HepG2 (cell line): ENCODE data around the gene ANKS3. TPM values are rescaled to one million over a fixed set of nuclear protein-coding genes. Genes with fewer than 3 reads are reported as not detected.

Source experiments
- BCL6 ChIP-seq: IDR thresholded peaks from 2 replicates; pipeline ENCODE4 v1.6.1; 2016; ENCODE audit warnings: missing genetic modification reagents, missing compliant biosample characterization
- BRCA1 ChIP-seq: sonication (generic); formaldehyde crosslinking; IDR thresholded peaks from 2 replicates; pipeline ENCODE4 v1.4.0; 2020; ENCODE audit warnings: missing genetic modification reagents
- HOXA3 ChIP-seq: sonication (generic); formaldehyde crosslinking; IDR thresholded peaks from 2 replicates; pipeline ENCODE4 v1.5.0; 2020; ENCODE audit warnings: missing genetic modification reagents
- NFYC ChIP-seq: IDR thresholded peaks from 2 replicates; pipeline ENCODE4 v1.6.1; 2016; ENCODE audit warnings: missing genetic modification reagents, missing compliant biosample characterization
- NR2F1 ChIP-seq, 2 experiments: fragments of 450-650 bp in 1 of 2; formaldehyde crosslinking in 1 of 2; IDR thresholded peaks; 2 replicates each; pipeline versions ENCODE4 v1.5.0 to v1.6.1; 2016 to 2020; ENCODE audit warnings: mild to moderate bottlenecking in 1 of 2, missing compliant biosample characterization in 1 of 2, missing genetic modification reagents in 1 of 2, moderate library complexity in 1 of 2
- SALL1 ChIP-seq: sonication (generic); formaldehyde crosslinking; IDR thresholded peaks from 2 replicates; pipeline ENCODE4 v1.8.0; 2022; ENCODE audit warnings: mild to moderate bottlenecking, missing genetic modification reagents
- SPEN ChIP-seq: sonication (generic); formaldehyde crosslinking; IDR thresholded peaks from 2 replicates; pipeline ENCODE4 v1.5.1; 2020; ENCODE audit warnings: low read depth, mild to moderate bottlenecking, missing genetic modification reagents
- YEATS4 ChIP-seq: sonication (generic); formaldehyde crosslinking; IDR thresholded peaks from 2 replicates; pipeline ENCODE4 v1.4.0; 2020; ENCODE audit warnings: missing genetic modification reagents, borderline replicate concordance
- ZBTB21 ChIP-seq: sonication (generic); formaldehyde crosslinking; IDR thresholded peaks from 2 replicates; pipeline ENCODE4 v1.4.0; 2020; ENCODE audit warnings: missing genetic modification reagents
- ZBTB38 ChIP-seq: sonication (generic); formaldehyde crosslinking; IDR thresholded peaks from 2 replicates; pipeline ENCODE4 v1.5.1; 2020; ENCODE audit warnings: mild to moderate bottlenecking, missing genetic modification reagents
- ZNF720 ChIP-seq: sonication (generic); formaldehyde crosslinking; IDR thresholded peaks from 2 replicates; pipeline ENCODE4 v1.4.0; 2020; ENCODE audit warnings: missing genetic modification reagents
- polyA plus RNA-seq, 8 experiments: library from polyadenylated mRNA; depleted of rRNA in 3 of 8; stranded (reverse) in 7 of 8; unstranded in 1 of 8; fragments of >200 nt; fragmentation: Illumina TruSeq in 4 of 8; extraction: Trizol in 4 of 8; gene quantifications; 2 replicates each; pipeline versions ENCODE4 v1.2.1 to v1.2.3, GENCODE V29; 2011 to 2016; ENCODE audit warnings: low read depth in 4 of 8, missing spikeins in 1 of 8, mixed read lengths in 1 of 8; ENCODE audit not compliant: insufficient read depth in 1 of 8
- total RNA-seq, 5 experiments: library from RNA; depleted of rRNA; stranded (reverse); fragments of >200 nt; fragmentation: Illumina TruSeq; extraction: Trizol; gene quantifications; 2 replicates each; pipeline ENCODE4 v1.2.3, GENCODE V29; 2016; ENCODE audit warnings: low read depth in 1 of 5
- TF ChIP-seq, protein P1 (sequence below): sonication (generic); formaldehyde crosslinking; IDR thresholded peaks from 2 replicates; pipeline ENCODE4 v1.5.0; 2020; ENCODE audit warnings: mild to moderate bottlenecking, missing genetic modification reagents, borderline replicate concordance
- TF ChIP-seq, protein P2 (sequence below): sonication (generic); formaldehyde crosslinking; IDR thresholded peaks from 2 replicates; pipeline ENCODE4 v1.5.1; 2020; ENCODE audit warnings: mild to moderate bottlenecking, missing genetic modification reagents, moderate library complexity
- TF ChIP-seq, protein P3 (sequence below): IDR thresholded peaks from 2 replicates; pipeline ENCODE4 v1.6.1; 2012; ENCODE audit warnings: inconsistent platforms
- TF ChIP-seq, protein P4 (sequence below): sonication (generic); formaldehyde crosslinking; conservative IDR thresholded peaks from 2 replicates; pipeline ENCODE4 v1.4.0; 2020; ENCODE audit warnings: mild to moderate bottlenecking, missing genetic modification reagents, moderate library complexity
- TF ChIP-seq, protein P5 (sequence below): sonication (generic); formaldehyde crosslinking; IDR thresholded peaks from 2 replicates; pipeline ENCODE4 v1.9.0; 2021; ENCODE audit warnings: missing genetic modification reagents, mild to moderate bottlenecking, borderline replicate concordance

Gene ANKS3
- total and polyA plus RNA-seq, 2 of the 13 experiments (the other 11 are each of a cell fraction or from before 2014, with no cell fraction given) = 11.4 to 15.9 TPM

DNA sequence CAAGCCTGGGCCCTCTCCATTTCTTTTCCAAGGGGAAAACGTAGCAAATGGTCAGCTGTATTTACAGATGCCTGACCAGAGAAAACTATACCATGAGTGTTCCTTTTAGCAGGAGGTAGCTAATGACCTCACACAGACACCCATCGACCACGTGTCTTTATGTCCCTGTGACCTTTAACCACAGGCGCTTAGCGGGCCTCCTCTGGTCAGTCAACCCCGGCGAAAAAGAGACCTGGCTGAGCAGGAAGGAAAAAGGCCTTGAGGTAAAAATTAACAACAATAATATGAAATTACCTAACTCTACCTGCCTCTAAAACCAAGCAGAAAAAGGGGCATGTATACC is 31.6 kb downstream of the ANKS3 start (continued):
- 0 out of 4 replicates have a peak, but pooled peaks of 1 of the 2 experiments have one; percentile 19 for TF ChIP-seq NR2F1 (CRISPR knock-in tag; IDR thresholded peaks at IDR 0.05)
- TF ChIP-seq ZBTB21 (CRISPR knock-in tag) = peak; percentile 87
- TF ChIP-seq, protein P1, sequence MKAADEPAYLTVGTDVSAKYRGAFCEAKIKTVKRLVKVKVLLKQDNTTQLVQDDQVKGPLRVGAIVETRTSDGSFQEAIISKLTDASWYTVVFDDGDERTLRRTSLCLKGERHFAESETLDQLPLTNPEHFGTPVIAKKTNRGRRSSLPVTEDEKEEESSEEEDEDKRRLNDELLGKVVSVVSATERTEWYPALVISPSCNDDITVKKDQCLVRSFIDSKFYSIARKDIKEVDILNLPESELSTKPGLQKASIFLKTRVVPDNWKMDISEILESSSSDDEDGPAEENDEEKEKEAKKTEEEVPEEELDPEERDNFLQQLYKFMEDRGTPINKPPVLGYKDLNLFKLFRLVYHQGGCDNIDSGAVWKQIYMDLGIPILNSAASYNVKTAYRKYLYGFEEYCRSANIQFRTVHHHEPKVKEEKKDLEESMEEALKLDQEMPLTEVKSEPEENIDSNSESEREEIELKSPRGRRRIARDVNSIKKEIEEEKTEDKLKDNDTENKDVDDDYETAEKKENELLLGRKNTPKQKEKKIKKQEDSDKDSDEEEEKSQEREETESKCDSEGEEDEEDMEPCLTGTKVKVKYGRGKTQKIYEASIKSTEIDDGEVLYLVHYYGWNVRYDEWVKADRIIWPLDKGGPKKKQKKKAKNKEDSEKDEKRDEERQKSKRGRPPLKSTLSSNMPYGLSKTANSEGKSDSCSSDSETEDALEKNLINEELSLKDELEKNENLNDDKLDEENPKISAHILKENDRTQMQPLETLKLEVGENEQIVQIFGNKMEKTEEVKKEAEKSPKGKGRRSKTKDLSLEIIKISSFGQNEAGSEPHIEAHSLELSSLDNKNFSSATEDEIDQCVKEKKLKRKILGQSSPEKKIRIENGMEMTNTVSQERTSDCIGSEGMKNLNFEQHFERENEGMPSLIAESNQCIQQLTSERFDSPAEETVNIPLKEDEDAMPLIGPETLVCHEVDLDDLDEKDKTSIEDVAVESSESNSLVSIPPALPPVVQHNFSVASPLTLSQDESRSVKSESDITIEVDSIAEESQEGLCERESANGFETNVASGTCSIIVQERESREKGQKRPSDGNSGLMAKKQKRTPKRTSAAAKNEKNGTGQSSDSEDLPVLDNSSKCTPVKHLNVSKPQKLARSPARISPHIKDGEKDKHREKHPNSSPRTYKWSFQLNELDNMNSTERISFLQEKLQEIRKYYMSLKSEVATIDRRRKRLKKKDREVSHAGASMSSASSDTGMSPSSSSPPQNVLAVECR (CRISPR knock-in tag) = peak; percentile 50; the same call in 1 of the 2 replicates
- TF ChIP-seq BRCA1 (CRISPR knock-in tag) = 0 out of 2 replicates have a peak, but pooled peaks have one; percentile 58
- 0 out of 2 replicates have a peak, but pooled peaks have one; percentile 55 for TF ChIP-seq YEATS4 (CRISPR knock-in tag)
- TF ChIP-seq BCL6 (CRISPR knock-in tag) = no peak
- TF ChIP-seq NFYC (CRISPR knock-in tag) = no peak
- TF ChIP-seq ZBTB38 (CRISPR knock-in tag) = peak; percentile 53; the same call in 1 of the 2 replicates
- no peak for TF ChIP-seq ZNF720
- TF ChIP-seq SPEN (CRISPR knock-in tag) = peak; percentile 50; the same call in 1 of the 2 replicates
- peak; percentile 82 for TF ChIP-seq HOXA3 (CRISPR knock-in tag)
- TF ChIP-seq, protein P2, sequence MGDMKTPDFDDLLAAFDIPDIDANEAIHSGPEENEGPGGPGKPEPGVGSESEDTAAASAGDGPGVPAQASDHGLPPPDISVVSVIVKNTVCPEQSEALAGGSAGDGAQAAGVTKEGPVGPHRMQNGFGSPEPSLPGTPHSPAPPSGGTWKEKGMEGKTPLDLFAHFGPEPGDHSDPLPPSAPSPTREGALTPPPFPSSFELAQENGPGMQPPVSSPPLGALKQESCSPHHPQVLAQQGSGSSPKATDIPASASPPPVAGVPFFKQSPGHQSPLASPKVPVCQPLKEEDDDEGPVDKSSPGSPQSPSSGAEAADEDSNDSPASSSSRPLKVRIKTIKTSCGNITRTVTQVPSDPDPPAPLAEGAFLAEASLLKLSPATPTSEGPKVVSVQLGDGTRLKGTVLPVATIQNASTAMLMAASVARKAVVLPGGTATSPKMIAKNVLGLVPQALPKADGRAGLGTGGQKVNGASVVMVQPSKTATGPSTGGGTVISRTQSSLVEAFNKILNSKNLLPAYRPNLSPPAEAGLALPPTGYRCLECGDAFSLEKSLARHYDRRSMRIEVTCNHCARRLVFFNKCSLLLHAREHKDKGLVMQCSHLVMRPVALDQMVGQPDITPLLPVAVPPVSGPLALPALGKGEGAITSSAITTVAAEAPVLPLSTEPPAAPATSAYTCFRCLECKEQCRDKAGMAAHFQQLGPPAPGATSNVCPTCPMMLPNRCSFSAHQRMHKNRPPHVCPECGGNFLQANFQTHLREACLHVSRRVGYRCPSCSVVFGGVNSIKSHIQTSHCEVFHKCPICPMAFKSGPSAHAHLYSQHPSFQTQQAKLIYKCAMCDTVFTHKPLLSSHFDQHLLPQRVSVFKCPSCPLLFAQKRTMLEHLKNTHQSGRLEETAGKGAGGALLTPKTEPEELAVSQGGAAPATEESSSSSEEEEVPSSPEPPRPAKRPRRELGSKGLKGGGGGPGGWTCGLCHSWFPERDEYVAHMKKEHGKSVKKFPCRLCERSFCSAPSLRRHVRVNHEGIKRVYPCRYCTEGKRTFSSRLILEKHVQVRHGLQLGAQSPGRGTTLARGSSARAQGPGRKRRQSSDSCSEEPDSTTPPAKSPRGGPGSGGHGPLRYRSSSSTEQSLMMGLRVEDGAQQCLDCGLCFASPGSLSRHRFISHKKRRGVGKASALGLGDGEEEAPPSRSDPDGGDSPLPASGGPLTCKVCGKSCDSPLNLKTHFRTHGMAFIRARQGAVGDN (CRISPR knock-in tag) = peak; percentile 59
- TF ChIP-seq SALL1 = peak; percentile 21; the same call in 1 of the 2 replicates
- TF ChIP-seq, protein P3, sequence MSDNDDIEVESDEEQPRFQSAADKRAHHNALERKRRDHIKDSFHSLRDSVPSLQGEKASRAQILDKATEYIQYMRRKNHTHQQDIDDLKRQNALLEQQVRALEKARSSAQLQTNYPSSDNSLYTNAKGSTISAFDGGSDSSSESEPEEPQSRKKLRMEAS = peak; percentile 71
- TF ChIP-seq, protein P4, sequence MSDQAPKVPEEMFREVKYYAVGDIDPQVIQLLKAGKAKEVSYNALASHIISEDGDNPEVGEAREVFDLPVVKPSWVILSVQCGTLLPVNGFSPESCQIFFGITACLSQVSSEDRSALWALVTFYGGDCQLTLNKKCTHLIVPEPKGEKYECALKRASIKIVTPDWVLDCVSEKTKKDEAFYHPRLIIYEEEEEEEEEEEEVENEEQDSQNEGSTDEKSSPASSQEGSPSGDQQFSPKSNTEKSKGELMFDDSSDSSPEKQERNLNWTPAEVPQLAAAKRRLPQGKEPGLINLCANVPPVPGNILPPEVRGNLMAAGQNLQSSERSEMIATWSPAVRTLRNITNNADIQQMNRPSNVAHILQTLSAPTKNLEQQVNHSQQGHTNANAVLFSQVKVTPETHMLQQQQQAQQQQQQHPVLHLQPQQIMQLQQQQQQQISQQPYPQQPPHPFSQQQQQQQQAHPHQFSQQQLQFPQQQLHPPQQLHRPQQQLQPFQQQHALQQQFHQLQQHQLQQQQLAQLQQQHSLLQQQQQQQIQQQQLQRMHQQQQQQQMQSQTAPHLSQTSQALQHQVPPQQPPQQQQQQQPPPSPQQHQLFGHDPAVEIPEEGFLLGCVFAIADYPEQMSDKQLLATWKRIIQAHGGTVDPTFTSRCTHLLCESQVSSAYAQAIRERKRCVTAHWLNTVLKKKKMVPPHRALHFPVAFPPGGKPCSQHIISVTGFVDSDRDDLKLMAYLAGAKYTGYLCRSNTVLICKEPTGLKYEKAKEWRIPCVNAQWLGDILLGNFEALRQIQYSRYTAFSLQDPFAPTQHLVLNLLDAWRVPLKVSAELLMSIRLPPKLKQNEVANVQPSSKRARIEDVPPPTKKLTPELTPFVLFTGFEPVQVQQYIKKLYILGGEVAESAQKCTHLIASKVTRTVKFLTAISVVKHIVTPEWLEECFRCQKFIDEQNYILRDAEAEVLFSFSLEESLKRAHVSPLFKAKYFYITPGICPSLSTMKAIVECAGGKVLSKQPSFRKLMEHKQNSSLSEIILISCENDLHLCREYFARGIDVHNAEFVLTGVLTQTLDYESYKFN (CRISPR knock-in tag) = peak; percentile 67
- TF ChIP-seq, protein P5, sequence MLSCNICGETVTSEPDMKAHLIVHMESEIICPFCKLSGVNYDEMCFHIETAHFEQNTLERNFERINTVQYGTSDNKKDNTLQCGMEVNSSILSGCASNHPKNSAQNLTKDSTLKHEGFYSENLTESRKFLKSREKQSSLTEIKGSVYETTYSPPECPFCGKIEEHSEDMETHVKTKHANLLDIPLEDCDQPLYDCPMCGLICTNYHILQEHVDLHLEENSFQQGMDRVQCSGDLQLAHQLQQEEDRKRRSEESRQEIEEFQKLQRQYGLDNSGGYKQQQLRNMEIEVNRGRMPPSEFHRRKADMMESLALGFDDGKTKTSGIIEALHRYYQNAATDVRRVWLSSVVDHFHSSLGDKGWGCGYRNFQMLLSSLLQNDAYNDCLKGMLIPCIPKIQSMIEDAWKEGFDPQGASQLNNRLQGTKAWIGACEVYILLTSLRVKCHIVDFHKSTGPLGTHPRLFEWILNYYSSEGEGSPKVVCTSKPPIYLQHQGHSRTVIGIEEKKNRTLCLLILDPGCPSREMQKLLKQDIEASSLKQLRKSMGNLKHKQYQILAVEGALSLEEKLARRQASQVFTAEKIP = no peak
